ENCODE measurements around the gene RBL1. TPM values are rescaled to one million over a fixed set of nuclear protein-coding genes. Genes with fewer than 3 reads are reported as not detected.
"Not testable (repeated sequence)": the region's sequence is repeated elsewhere in the genome, so short reads cannot be mapped to it uniquely, and the experiment has no call there.

RBL1 gene
- polyA plus RNA-seq, 10 donors, result 6.0 to 9.7 (median 8.0) TPM

- no peak for DNase-seq
These were observed 19.7 kb downstream of the RBL1 start for GRCh38 chr20:37075932-37076685.

- DNase-seq, result no peak
These were observed 23.3 kb downstream of the RBL1 start for GRCh38 chr20:37072293-37073196.

GRCh38 chr20:37071481-37071911 is 24.3 kb downstream of the RBL1 start:
- DNase-seq, result no peak

- DNase-seq, result not testable (repeated sequence)
These were observed 26.2 kb downstream of the RBL1 start for GRCh38 chr20:37069563-37069962.

- no peak for DNase-seq
These were observed 29.6 kb downstream of the RBL1 start for GRCh38 chr20:37066168-37066567.

- no peak for DNase-seq
These were observed 40.5 kb downstream of the RBL1 start for GRCh38 chr20:37055276-37055675.

GRCh38 chr20:37053230-37053950 is 42.4 kb downstream of the RBL1 start:
- DNase-seq, result no peak

- peak in 1 of 3 donors; percentile 6 for DNase-seq
These were observed 52.5 kb downstream of the RBL1 start for GRCh38 chr20:37042986-37043972.

GRCh38 chr20:37039366-37039765 is 56.4 kb downstream of the RBL1 start:
- not testable (repeated sequence) for DNase-seq

GRCh38 chr20:37032077-37032476 is 63.7 kb downstream of the RBL1 start:
- DNase-seq, result no peak

GRCh38 chr20:37020636-37021035 is 75.2 kb downstream of the RBL1 start:
- DNase-seq, result no peak

- DNase-seq, result not testable (repeated sequence)
These were observed 83.2 kb downstream of the RBL1 start for GRCh38 chr20:37012631-37013030.

- DNase-seq, result not testable (repeated sequence)
These were observed 83.9 kb downstream of the RBL1 start for GRCh38 chr20:37011858-37012257.

GRCh38 chr20:37011147-37011546 is 84.7 kb downstream of the RBL1 start:
- no peak for DNase-seq

- peak in 1 of 3 donors; percentile 17 for DNase-seq
These were observed 87.7 kb downstream of the RBL1 start for GRCh38 chr20:37007898-37008649.

GRCh38 chr20:37005062-37005942 is 90.5 kb downstream of the RBL1 start:
- peak in 2 of 3 donors; percentile 27 to 36 for DNase-seq

- DNase-seq, result not testable (repeated sequence)
These were observed 94.2 kb downstream of the RBL1 start for GRCh38 chr20:37001634-37002033.

GRCh38 chr20:37000171-37000570 is 95.6 kb downstream of the RBL1 start:
- DNase-seq, result not testable (repeated sequence)

GRCh38 chr20:36998652-36999051 is 97.1 kb downstream of the RBL1 start:
- no peak for DNase-seq

Measured in muscle of back (tissue), 11 donors.